Colonic mucosa (tissue), 4 donors: ENCODE results near the gene APLP2. TPM values are rescaled to one million over a fixed set of nuclear protein-coding genes. Genes with fewer than 3 reads are reported as not detected.

ENCODE experiments used
- DNase-seq: peaks from one replicate; pipeline ENCODE4 v3.0.0-alpha.2; 2020
- H3K27ac ChIP-seq: fragments of 200-600 bp; one replicate; pipeline ENCODE4 v1.8.0; 2021
- H3K27me3 ChIP-seq: fragments of 200-600 bp; one replicate; pipeline ENCODE4 v1.8.0; 2021
- H3K36me3 ChIP-seq: fragments of 200-600 bp; one replicate; pipeline ENCODE4 v1.8.0; 2021
- H3K4me1 ChIP-seq: fragments of 200-600 bp; one replicate; pipeline ENCODE4 v1.8.0; 2021; ENCODE audit warnings: mild to moderate bottlenecking
- H3K4me3 ChIP-seq: fragments of 200-600 bp; one replicate; pipeline ENCODE4 v1.8.0; 2021
- H3K9ac ChIP-seq, 2 donors: one replicate each; pipeline ENCODE4 v1.7.0; 2013; ENCODE audit warnings: control low read depth in 2 of 2, low read depth in 2 of 2, low read length in 2 of 2
- H3K9me3 ChIP-seq: fragments of 200-600 bp; one replicate; pipeline ENCODE4 v1.8.0; 2021
- intact Hi-C: fragments of 100-400 bp; cut with DNase I; formaldehyde crosslinking; loops from one replicate; pipeline ENCODE4 v1.14.1; 2022
- total RNA-seq, 2 donors: library from RNA; stranded (reverse); fragmentation: NEBNext Ultra II Directional in 1 of 2; extraction: Animal tissue kit (Norgen Biotek cat#: 25700) in 1 of 2; gene quantifications; one replicate each; pipeline ENCODE4 v1.2.1, GENCODE V29; 2021
- TF ChIP-seq, protein P1 (sequence below): fragments of 200-600 bp; IDR thresholded peaks from one replicate; pipeline ENCODE4 v1.8.0; 2022; ENCODE audit warnings: antibody characterized with exemption, mild to moderate bottlenecking
- donor health status: healthy.
- donor health status: DM: no; HTN: no; CAD: no.
- donor health status: DM: no; HTN: no; CAD: no.

The APLP2 gene
- total RNA-seq, 2 donors from 2014 or later, result 285 to 388 TPM

- H3K9me3 ChIP-seq, result no peaks in the 10 kb centered on the region
- no peaks in the 10 kb centered on the region for H3K27me3 ChIP-seq
- no peak for DNase-seq
- H3K4me3 ChIP-seq, result peak overlapping the region; percentile 75
- TF ChIP-seq, protein P1, sequence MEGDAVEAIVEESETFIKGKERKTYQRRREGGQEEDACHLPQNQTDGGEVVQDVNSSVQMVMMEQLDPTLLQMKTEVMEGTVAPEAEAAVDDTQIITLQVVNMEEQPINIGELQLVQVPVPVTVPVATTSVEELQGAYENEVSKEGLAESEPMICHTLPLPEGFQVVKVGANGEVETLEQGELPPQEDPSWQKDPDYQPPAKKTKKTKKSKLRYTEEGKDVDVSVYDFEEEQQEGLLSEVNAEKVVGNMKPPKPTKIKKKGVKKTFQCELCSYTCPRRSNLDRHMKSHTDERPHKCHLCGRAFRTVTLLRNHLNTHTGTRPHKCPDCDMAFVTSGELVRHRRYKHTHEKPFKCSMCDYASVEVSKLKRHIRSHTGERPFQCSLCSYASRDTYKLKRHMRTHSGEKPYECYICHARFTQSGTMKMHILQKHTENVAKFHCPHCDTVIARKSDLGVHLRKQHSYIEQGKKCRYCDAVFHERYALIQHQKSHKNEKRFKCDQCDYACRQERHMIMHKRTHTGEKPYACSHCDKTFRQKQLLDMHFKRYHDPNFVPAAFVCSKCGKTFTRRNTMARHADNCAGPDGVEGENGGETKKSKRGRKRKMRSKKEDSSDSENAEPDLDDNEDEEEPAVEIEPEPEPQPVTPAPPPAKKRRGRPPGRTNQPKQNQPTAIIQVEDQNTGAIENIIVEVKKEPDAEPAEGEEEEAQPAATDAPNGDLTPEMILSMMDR, result no peak
- H3K36me3 ChIP-seq, result no peaks in the 10 kb centered on the region
- H3K27ac ChIP-seq, result peak overlapping the region; percentile 98
- no peaks in the 10 kb centered on the region for H3K4me1 ChIP-seq
- intact Hi-C loops, result loop anchor here (2.0 kb wide), 1 partner anchor 66 kb away; the partner anchor contains the start of gene PRDM10
- peak overlapping the region; percentile 87 to 90 for H3K9ac ChIP-seq
Measured at GRCh38 chr11:130068546-130068985, 1.1 kb upstream of the APLP2 start.

DNA sequence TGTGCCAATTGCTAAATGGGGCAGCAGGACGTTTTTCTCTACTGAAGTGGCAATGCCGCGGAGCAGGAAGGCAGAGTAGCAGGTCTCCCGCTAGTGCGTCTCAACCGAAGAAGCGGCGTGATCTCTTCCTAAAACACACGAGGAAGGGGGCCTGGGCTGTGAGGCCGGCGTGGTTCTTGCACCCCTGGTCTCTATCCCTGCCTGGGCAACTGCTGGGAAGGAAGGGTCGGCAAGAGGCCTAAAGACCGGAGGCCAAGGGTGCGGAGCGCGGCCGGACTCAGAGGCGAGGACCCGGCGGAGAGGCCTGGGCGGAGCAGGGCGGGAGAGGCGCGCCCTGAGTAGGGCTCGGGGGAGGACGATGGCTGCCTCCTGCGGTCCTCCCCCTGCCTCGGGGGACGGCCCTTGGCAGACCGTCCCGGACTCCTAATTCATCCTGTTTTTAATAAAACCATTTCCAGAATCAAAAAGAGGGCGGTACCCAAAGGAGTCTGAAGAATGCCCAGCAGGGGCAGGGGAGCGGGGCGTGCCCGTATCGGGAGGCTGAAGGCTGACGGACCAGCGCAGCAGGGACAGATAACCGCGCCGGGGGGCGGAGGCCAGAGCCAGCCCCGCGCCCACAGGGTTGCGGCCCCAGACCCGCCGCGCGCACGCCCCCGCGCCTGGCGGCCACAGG is 572 bp upstream of the APLP2 start:
- no peaks in the 10 kb centered on the region for H3K9me3 ChIP-seq
- H3K4me3 ChIP-seq, result peak overlapping the region; percentile 75
- peak overlapping the region; percentile 98 for H3K27ac ChIP-seq
- H3K9ac ChIP-seq, result peak overlapping the region; percentile 87 to 90
- TF ChIP-seq, protein P1, result no peak
- H3K4me1 ChIP-seq, result no peaks in the 10 kb centered on the region
- no peak for DNase-seq
- intact Hi-C loops, result loop anchor here (2.0 kb wide), 1 partner anchor 66 kb away; the partner anchor contains the start of gene PRDM10
- H3K27me3 ChIP-seq, result no peaks in the 10 kb centered on the region
- no peaks in the 10 kb centered on the region for H3K36me3 ChIP-seq

DNA sequence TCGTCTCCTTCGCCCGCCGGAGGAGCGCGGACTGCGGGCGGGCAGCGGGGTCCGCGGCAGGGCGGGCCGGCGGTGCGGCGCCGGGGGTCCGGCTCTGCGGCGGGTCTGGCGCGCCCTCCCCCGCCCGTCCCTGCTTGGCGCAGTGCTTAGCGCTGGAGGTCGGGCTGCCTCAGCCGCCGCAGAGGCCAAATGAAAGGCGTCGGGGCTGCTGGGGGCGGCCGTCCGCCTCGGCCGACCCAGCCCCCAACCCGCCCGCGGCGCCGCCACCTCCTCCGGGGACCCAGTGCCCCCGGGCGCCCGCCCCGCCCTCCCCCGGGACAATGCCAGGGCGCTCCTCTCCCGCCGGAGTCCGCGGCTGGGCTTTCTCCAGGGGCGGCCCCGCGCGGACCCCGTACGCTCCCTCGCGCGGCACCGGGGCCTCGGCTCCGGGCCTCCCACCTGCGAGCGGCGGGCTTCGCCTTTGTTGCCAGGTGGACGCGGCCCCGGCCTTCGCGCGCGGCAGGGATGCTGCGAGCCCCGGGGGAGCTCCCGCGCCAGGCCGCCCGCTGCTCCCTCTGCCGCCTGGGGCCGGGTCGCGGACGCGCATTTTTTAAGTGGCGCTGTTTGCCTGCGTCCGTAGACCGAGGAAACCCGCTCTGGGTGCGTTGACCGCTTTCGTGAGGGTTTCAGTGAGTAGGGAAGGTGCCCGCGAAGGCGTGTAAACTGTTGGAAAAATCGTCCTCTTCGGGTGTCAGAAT is 583 bp downstream of the APLP2 start:
- H3K36me3 ChIP-seq, result no peaks in the 10 kb centered on the region
- H3K27me3 ChIP-seq, result no peaks in the 10 kb centered on the region
- H3K4me3 ChIP-seq, result peak overlapping the region; percentile 75
- H3K27ac ChIP-seq, result peak overlapping the region; percentile 98
- peak overlapping the region; percentile 72 to 98 for H3K9ac ChIP-seq
- H3K9me3 ChIP-seq, result no peaks in the 10 kb centered on the region
- TF ChIP-seq, protein P1, result no peak
- intact Hi-C loops, result no loop called here
- no peaks in the 10 kb centered on the region for H3K4me1 ChIP-seq
- DNase-seq, result peak; percentile 57

- DNase-seq, result peak; percentile 39
- Histone ChIP-seq H3K9ac (peak overlapping the region; percentile 44 to 98), H3K27me3 (no peaks in the 10 kb centered on the region), H3K4me1 (no peaks in the 10 kb centered on the region), H3K27ac (peak overlapping the region; percentile 98), H3K36me3 (no peaks in the 10 kb centered on the region), H3K4me3 (peak overlapping the region; percentile 75), H3K9me3 (no peaks in the 10 kb centered on the region)
- TF ChIP-seq, protein P1, result no peak
- intact Hi-C loops, result no loop called here
Measured at GRCh38 chr11:130070846-130071200, 1.1 kb downstream of the APLP2 start.

DNA sequence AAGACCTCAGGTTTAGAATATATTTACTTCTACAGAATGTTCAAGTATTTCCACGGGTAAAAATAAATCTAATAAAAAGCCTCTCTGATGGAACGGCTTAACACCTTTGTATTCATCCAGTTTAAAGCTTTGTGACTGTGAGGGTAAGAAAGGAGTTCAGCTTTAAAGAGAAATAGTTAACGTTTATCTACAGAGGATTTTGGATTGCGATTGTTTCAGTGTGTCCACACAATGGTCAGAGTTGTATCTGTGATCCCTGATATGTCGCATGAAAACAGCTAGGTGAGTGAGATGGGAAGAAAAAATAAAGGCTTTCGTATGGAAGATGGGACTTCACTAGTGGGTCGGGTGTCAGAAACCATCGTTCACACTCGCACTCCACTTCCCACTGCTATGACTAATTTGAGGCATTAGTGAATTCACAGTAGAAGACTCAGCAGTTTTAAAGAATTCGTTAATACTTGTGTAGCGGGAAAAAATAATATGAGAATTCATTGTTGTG is 1.6 kb downstream of the APLP2 start:
- no peak for DNase-seq
- intact Hi-C loops, result no loop called here

More for the DNA sequence above, 1.6 kb downstream of the APLP2 start:
- Histone ChIP-seq H3K4me1 (no peaks in the 10 kb centered on the region), H3K9me3 (no peaks in the 10 kb centered on the region), H3K27ac (peak overlapping the region; percentile 98), H3K4me3 (peak overlapping the region; percentile 75), H3K36me3 (no peaks in the 10 kb centered on the region), H3K27me3 (no peaks in the 10 kb centered on the region), H3K9ac (peak overlapping the region in 1 of 2 donors; percentile 44)
- TF ChIP-seq, protein P1, result no peak
